Upper lobe of left lung (tissue), 4 donors: Measurements from ENCODE around the gene ZNF423.

ENCODE experiments used
- CTCF ChIP-seq, 6 experiments: fragments of 450-650 bp in 4 of 6; fragments of 200-600 bp in 2 of 6; sonication (generic) in 2 of 6; IDR thresholded peaks; one replicate each; pipeline ENCODE4 v1.5.1; 2016 to 2019; ENCODE audit warnings: antibody characterized with exemption in 6 of 6
- EP300 ChIP-seq, 4 donors: sonication (generic); formaldehyde crosslinking; IDR thresholded peaks; one replicate each; pipeline ENCODE4 v1.5.1; 2017; ENCODE audit warnings: antibody characterized with exemption in 4 of 4, control low read depth in 2 of 4
- POLR2A ChIP-seq, 4 donors: fragments of 450-650 bp; IDR thresholded peaks; one replicate each; pipeline ENCODE4 v1.5.1; 2016 to 2017; ENCODE audit warnings: antibody characterized with exemption in 4 of 4, mild to moderate bottlenecking in 2 of 4
- POLR2AphosphoS5 ChIP-seq, 2 donors: sonication (generic); formaldehyde crosslinking; IDR thresholded peaks; one replicate each; pipeline ENCODE4 v1.5.1; 2017; ENCODE audit warnings: antibody characterized with exemption in 2 of 2

- TF ChIP-seq CTCF (IDR thresholded peaks at IDR 0.05) (no peak), POLR2A (IDR thresholded peaks at IDR 0.05) (no peak), POLR2AphosphoS5 (IDR thresholded peaks at IDR 0.05) (peak; percentile 50 to 65), EP300 (IDR thresholded peaks at IDR 0.05) (no peak)
These were observed 1.6 kb downstream of the ZNF423 start for GRCh38 chr16:49854188-49854795.
